Endothelial cell of umbilical vein (primary cell): ENCODE data around the gene MRPL34.

ENCODE experiments used
- EZH2 ChIP-seq: IDR thresholded peaks from 2 replicates; pipeline ENCODE4 v1.6.1; 2012; ENCODE audit warnings: borderline replicate concordance, low read depth, mild to moderate bottlenecking, moderate library complexity, low read length, inconsistent platforms; ENCODE audit not compliant: severe bottlenecking
- FOS ChIP-seq: IDR thresholded peaks from 2 replicates; pipeline ENCODE4 v1.6.1; 2011; ENCODE audit warnings: mild to moderate bottlenecking, low read length, moderate library complexity, borderline replicate concordance; ENCODE audit not compliant: insufficient read depth
- JUN ChIP-seq: IDR thresholded peaks from 2 replicates; pipeline ENCODE4 v1.6.1; 2011; ENCODE audit warnings: borderline replicate concordance, low read depth; ENCODE audit not compliant: insufficient read length, insufficient read depth
- MYC ChIP-seq: IDR thresholded peaks from one replicate; pipeline ENCODE4 v1.6.1; 2011; ENCODE audit warnings: mild to moderate bottlenecking, low read depth, low read length
- POLR2A ChIP-seq: IDR thresholded peaks from 2 replicates; pipeline ENCODE4 v1.6.1; 2012; ENCODE audit warnings: low read depth, mild to moderate bottlenecking, control low read depth, low read length
- POLR2AphosphoS5 ChIP-seq: IDR thresholded peaks from 2 replicates; pipeline ENCODE4 v1.6.1; 2012; ENCODE audit warnings: low read depth, mild to moderate bottlenecking, control low read depth, low read length, moderate library complexity; ENCODE audit not compliant: insufficient read depth
- TF ChIP-seq, protein P1 (sequence below), 2 donors: IDR thresholded peaks; 1 replicate in 1 of 2; 2 replicates in 1 of 2; pipeline ENCODE4 v1.5.1; 2011; ENCODE audit warnings: low read length in 2 of 2, mild to moderate bottlenecking in 2 of 2, moderate library complexity in 2 of 2, control low read depth in 1 of 2, inconsistent platforms in 1 of 2, low read depth in 1 of 2; ENCODE audit not compliant: insufficient read depth in 1 of 2; ENCODE audit errors: extremely low read depth in 1 of 2
- TF ChIP-seq, protein P2 (sequence below): IDR thresholded peaks from 2 replicates; pipeline ENCODE4 v1.6.1; 2011; ENCODE audit not compliant: insufficient read depth, insufficient read length

- TF ChIP-seq, protein P1, sequence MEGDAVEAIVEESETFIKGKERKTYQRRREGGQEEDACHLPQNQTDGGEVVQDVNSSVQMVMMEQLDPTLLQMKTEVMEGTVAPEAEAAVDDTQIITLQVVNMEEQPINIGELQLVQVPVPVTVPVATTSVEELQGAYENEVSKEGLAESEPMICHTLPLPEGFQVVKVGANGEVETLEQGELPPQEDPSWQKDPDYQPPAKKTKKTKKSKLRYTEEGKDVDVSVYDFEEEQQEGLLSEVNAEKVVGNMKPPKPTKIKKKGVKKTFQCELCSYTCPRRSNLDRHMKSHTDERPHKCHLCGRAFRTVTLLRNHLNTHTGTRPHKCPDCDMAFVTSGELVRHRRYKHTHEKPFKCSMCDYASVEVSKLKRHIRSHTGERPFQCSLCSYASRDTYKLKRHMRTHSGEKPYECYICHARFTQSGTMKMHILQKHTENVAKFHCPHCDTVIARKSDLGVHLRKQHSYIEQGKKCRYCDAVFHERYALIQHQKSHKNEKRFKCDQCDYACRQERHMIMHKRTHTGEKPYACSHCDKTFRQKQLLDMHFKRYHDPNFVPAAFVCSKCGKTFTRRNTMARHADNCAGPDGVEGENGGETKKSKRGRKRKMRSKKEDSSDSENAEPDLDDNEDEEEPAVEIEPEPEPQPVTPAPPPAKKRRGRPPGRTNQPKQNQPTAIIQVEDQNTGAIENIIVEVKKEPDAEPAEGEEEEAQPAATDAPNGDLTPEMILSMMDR (IDR thresholded peaks at IDR 0.05; ENCODE audit: extremely low read depth in 1 of 2, insufficient read depth in 1 of 2, low read depth in 1 of 2, low read length in 2 of 2) = no peak
- TF ChIP-seq POLR2A (no peak), POLR2AphosphoS5 (no peak), EZH2 (no peak), JUN (no peak), MYC (no peak), FOS (no peak)
- TF ChIP-seq, protein P2, sequence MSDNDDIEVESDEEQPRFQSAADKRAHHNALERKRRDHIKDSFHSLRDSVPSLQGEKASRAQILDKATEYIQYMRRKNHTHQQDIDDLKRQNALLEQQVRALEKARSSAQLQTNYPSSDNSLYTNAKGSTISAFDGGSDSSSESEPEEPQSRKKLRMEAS = no peak
These were observed 41.7 kb upstream of the MRPL34 start for GRCh38 chr19:17263712-17264640.
